Adipocyte (in vitro differentiated cells): ENCODE data around the gene FEZF1.
A peak's percentile ranks its signal among the peaks of the same experiment; 100 is the strongest.

Source experiments
- DNase-seq: peaks from one replicate; pipeline ENCODE4 v3.0.0-alpha.2; 2015; ENCODE audit warnings: low read depth
- H3K27me3 ChIP-seq: replicated peaks from 2 replicates; pipeline ENCODE4 v1.7.0; 2013; ENCODE audit warnings: mild to moderate bottlenecking, low read length, moderate library complexity; ENCODE audit not compliant: control insufficient read depth, insufficient read depth
- H3K36me3 ChIP-seq: 2 replicates; pipeline ENCODE4 v1.7.0; 2013; ENCODE audit warnings: low read length, mild to moderate bottlenecking, moderate library complexity; ENCODE audit not compliant: control insufficient read depth, insufficient read depth, severe bottlenecking
- H3K4me1 ChIP-seq: 2 replicates; pipeline ENCODE4 v1.7.0; 2013; ENCODE audit warnings: mild to moderate bottlenecking, low read length, moderate library complexity; ENCODE audit not compliant: control insufficient read depth, insufficient read depth
- H3K4me3 ChIP-seq: 2 replicates; pipeline ENCODE4 v1.7.0; 2013; ENCODE audit warnings: mild to moderate bottlenecking, low read length, moderate library complexity
- H3K9ac ChIP-seq: 2 replicates; pipeline ENCODE4 v1.7.0; 2013; ENCODE audit warnings: mild to moderate bottlenecking, low read length, moderate library complexity
- H3K9me3 ChIP-seq: 2 replicates; pipeline ENCODE4 v1.7.0; 2013; ENCODE audit warnings: mild to moderate bottlenecking, low read length, moderate library complexity; ENCODE audit not compliant: control insufficient read depth

The FEZF1 gene

GRCh38 chr7:122304319-122304975 lies at the start of gene FEZF1:
Gene FEZF1, minus strand, starts transcription at chr7:122304750. Its CDS starts 313 bp downstream, at chr7:122304437.
- Histone ChIP-seq H3K9ac (no peak within 1 kb of the TSS), H3K36me3 (no peaks in the 10 kb centered on the region), H3K4me3 (peak within 1 kb of the TSS; percentile 57), H3K27me3 (peaks cover 96% of the 10 kb centered on the region), H3K4me1 (peaks cover 10% of the 10 kb centered on the region), H3K9me3 (peaks cover 6% of the 10 kb centered on the region)
- no peak for DNase-seq

GRCh38 chr7:122352454-122352853 lies 47.9 kb upstream of the FEZF1 start:
- DNase-seq: no peak
- Histone ChIP-seq H3K4me3 (no peak overlapping the region), H3K9me3 (no peaks in the 10 kb centered on the region), H3K27me3 (no peaks in the 10 kb centered on the region), H3K4me1 (no peaks in the 10 kb centered on the region), H3K36me3 (no peaks in the 10 kb centered on the region), H3K9ac (no peak overlapping the region)

- no peaks in the 10 kb centered on the region for H3K4me1 ChIP-seq
- no peaks in the 10 kb centered on the region for H3K36me3 ChIP-seq
- H3K4me3 ChIP-seq: no peak overlapping the region
- no peaks in the 10 kb centered on the region for H3K9me3 ChIP-seq
- no peak for DNase-seq
- no peaks in the 10 kb centered on the region for H3K27me3 ChIP-seq
- H3K9ac ChIP-seq: no peak overlapping the region
Measured at GRCh38 chr7:122350701-122351100, 46.2 kb upstream of the FEZF1 start.

- Histone ChIP-seq H3K9me3 (no peaks in the 10 kb centered on the region), H3K27me3 (no peaks in the 10 kb centered on the region), H3K4me3 (no peak overlapping the region), H3K36me3 (no peaks in the 10 kb centered on the region), H3K4me1 (no peaks in the 10 kb centered on the region), H3K9ac (no peak overlapping the region)
- no peak for DNase-seq
Measured at GRCh38 chr7:122344303-122344620, 39.7 kb upstream of the FEZF1 start.

- Histone ChIP-seq H3K27me3 (no peaks in the 10 kb centered on the region), H3K9me3 (no peaks in the 10 kb centered on the region), H3K9ac (no peak overlapping the region), H3K4me3 (no peak overlapping the region), H3K36me3 (no peaks in the 10 kb centered on the region), H3K4me1 (peaks cover 2% of the 10 kb centered on the region)
- DNase-seq: no peak
Measured at GRCh38 chr7:122343601-122344302, 39.2 kb upstream of the FEZF1 start.

- H3K9me3 ChIP-seq: no peaks in the 10 kb centered on the region
- no peaks in the 10 kb centered on the region for H3K27me3 ChIP-seq
- no peak overlapping the region for H3K9ac ChIP-seq
- no peaks in the 10 kb centered on the region for H3K36me3 ChIP-seq
- no peak overlapping the region for H3K4me3 ChIP-seq
- H3K4me1 ChIP-seq: peaks cover 3% of the 10 kb centered on the region
- no peak for DNase-seq
Measured at GRCh38 chr7:122340427-122340826, 35.9 kb upstream of the FEZF1 start.

- DNase-seq: no peak
- Histone ChIP-seq H3K9ac (no peak overlapping the region), H3K4me3 (no peak overlapping the region), H3K27me3 (no peaks in the 10 kb centered on the region), H3K4me1 (peaks cover 3% of the 10 kb centered on the region), H3K9me3 (no peaks in the 10 kb centered on the region), H3K36me3 (no peaks in the 10 kb centered on the region)
Measured at GRCh38 chr7:122339145-122339904, 34.8 kb upstream of the FEZF1 start.

- no peak for DNase-seq
- Histone ChIP-seq H3K9me3 (no peaks in the 10 kb centered on the region), H3K27me3 (no peaks in the 10 kb centered on the region), H3K4me3 (no peak overlapping the region), H3K36me3 (no peaks in the 10 kb centered on the region), H3K4me1 (peaks cover 3% of the 10 kb centered on the region), H3K9ac (no peak overlapping the region)
Measured at GRCh38 chr7:122337011-122337410, 32.5 kb upstream of the FEZF1 start.

GRCh38 chr7:122329145-122329802 lies 24.7 kb upstream of the FEZF1 start:
- peaks cover 5% of the 10 kb centered on the region for H3K4me1 ChIP-seq
- H3K27me3 ChIP-seq: no peaks in the 10 kb centered on the region
- no peak overlapping the region for H3K9ac ChIP-seq
- DNase-seq: no peak
- H3K36me3 ChIP-seq: no peaks in the 10 kb centered on the region
- no peaks in the 10 kb centered on the region for H3K9me3 ChIP-seq
- H3K4me3 ChIP-seq: no peak overlapping the region

GRCh38 chr7:122327969-122328368 lies 23.4 kb upstream of the FEZF1 start:
- no peak for DNase-seq
- no peaks in the 10 kb centered on the region for H3K27me3 ChIP-seq
- no peaks in the 10 kb centered on the region for H3K36me3 ChIP-seq
- H3K4me3 ChIP-seq: no peak overlapping the region
- no peak overlapping the region for H3K9ac ChIP-seq
- H3K9me3 ChIP-seq: no peaks in the 10 kb centered on the region
- H3K4me1 ChIP-seq: peaks cover 5% of the 10 kb centered on the region
